Measurements from ENCODE around the gene MYH15. TPM values are rescaled to one million over a fixed set of nuclear protein-coding genes. Genes with fewer than 3 reads are reported as not detected.
A peak's percentile ranks its signal among the peaks of the same experiment; 100 is the strongest.

Gene MYH15
- total RNA-seq, 3 donors from 2014 or later, result not detected

- TF ChIP-seq CTCF (IDR thresholded peaks at IDR 0.05), result no peak
- TF ChIP-seq POLR2A (IDR thresholded peaks at IDR 0.05), result no peak
- no peak for TF ChIP-seq POLR2AphosphoS5 (IDR thresholded peaks at IDR 0.05)
- Histone ChIP-seq H3K4me1 (no peaks in the 10 kb centered on the region), H3K4me3 (no peak overlapping the region), H3K27me3 (no peaks in the 10 kb centered on the region), H3K9me3 (peaks cover 8 to 18% of the 10 kb centered on the region in 2 donors), H3K27ac (no peak overlapping the region), H3K36me3 (no peaks in the 10 kb centered on the region)
- no peak for DNase-seq (ENCODE audit: low spot score in 2 of 2)
- intact Hi-C loops (cut with DNase I; ENCODE audit: low total_unique reads), result no loop called here
These were observed 63.1 kb downstream of the MYH15 start for GRCh38 chr3:108447096-108447847.

GRCh38 chr3:108442281-108442680 lies 68.1 kb downstream of the MYH15 start:
- TF ChIP-seq POLR2AphosphoS5 (IDR thresholded peaks at IDR 0.05), result no peak
- no peak for TF ChIP-seq CTCF (IDR thresholded peaks at IDR 0.05)
- TF ChIP-seq POLR2A (IDR thresholded peaks at IDR 0.05), result no peak
- H3K4me3 ChIP-seq, result no peak overlapping the region
- DNase-seq (ENCODE audit: low spot score in 2 of 2), result no peak
- H3K27me3 ChIP-seq, result no peaks in the 10 kb centered on the region
- no peaks in the 10 kb centered on the region for H3K36me3 ChIP-seq
- H3K4me1 ChIP-seq, result no peaks in the 10 kb centered on the region
- intact Hi-C loops (cut with DNase I; ENCODE audit: low total_unique reads), result no loop called here
- no peak overlapping the region for H3K27ac ChIP-seq
- peaks cover 8 to 9% of the 10 kb centered on the region in 2 donors for H3K9me3 ChIP-seq

- no peaks in the 10 kb centered on the region for H3K36me3 ChIP-seq
- no peak overlapping the region for H3K27ac ChIP-seq
- no peak for DNase-seq (ENCODE audit: low spot score in 2 of 2)
- H3K9me3 ChIP-seq, result peaks cover 2 to 5% of the 10 kb centered on the region in 2 donors
- intact Hi-C loops (cut with DNase I; ENCODE audit: low total_unique reads), result no loop called here
- H3K4me3 ChIP-seq, result no peak overlapping the region
- no peaks in the 10 kb centered on the region for H3K27me3 ChIP-seq
- no peaks in the 10 kb centered on the region for H3K4me1 ChIP-seq
- TF ChIP-seq POLR2AphosphoS5 (IDR thresholded peaks at IDR 0.05) (no peak), CTCF (IDR thresholded peaks at IDR 0.05) (no peak), POLR2A (IDR thresholded peaks at IDR 0.05) (no peak)
These were observed 68.9 kb downstream of the MYH15 start for GRCh38 chr3:108441518-108441917.

- intact Hi-C loops (cut with DNase I; ENCODE audit: low total_unique reads), result no loop called here
- H3K9me3 ChIP-seq, result peaks cover 0 to under 1% of the 10 kb centered on the region in 2 donors
- no peak for DNase-seq (ENCODE audit: low spot score in 2 of 2)
- H3K27me3 ChIP-seq, result no peaks in the 10 kb centered on the region
- no peaks in the 10 kb centered on the region for H3K4me1 ChIP-seq
- peak overlapping the region in 1 of 2 donors; percentile 10 for H3K27ac ChIP-seq
- TF ChIP-seq CTCF (IDR thresholded peaks at IDR 0.05), result no peak
- no peak for TF ChIP-seq POLR2A (IDR thresholded peaks at IDR 0.05)
- TF ChIP-seq POLR2AphosphoS5 (IDR thresholded peaks at IDR 0.05), result no peak
- H3K4me3 ChIP-seq, result no peak overlapping the region
- no peaks in the 10 kb centered on the region for H3K36me3 ChIP-seq
These were observed 69.3 kb downstream of the MYH15 start for GRCh38 chr3:108441071-108441507.

GRCh38 chr3:108438542-108438941 lies 71.9 kb downstream of the MYH15 start:
- Histone ChIP-seq H3K27ac (no peak overlapping the region), H3K27me3 (no peaks in the 10 kb centered on the region), H3K9me3 (no peaks in the 10 kb centered on the region), H3K36me3 (no peaks in the 10 kb centered on the region), H3K4me3 (no peak overlapping the region), H3K4me1 (no peaks in the 10 kb centered on the region)
- TF ChIP-seq CTCF (IDR thresholded peaks at IDR 0.05), result no peak
- TF ChIP-seq POLR2A (IDR thresholded peaks at IDR 0.05), result no peak
- no peak for TF ChIP-seq POLR2AphosphoS5 (IDR thresholded peaks at IDR 0.05)
- intact Hi-C loops (cut with DNase I; ENCODE audit: low total_unique reads), result no loop called here
- DNase-seq (ENCODE audit: low spot score in 2 of 2), result no peak

Data from breast epithelium (tissue), 4 donors.